GM23338 (cell line): ENCODE data around the gene CCDC69. TPM values are rescaled to one million over a fixed set of nuclear protein-coding genes. Genes with fewer than 3 reads are reported as not detected.

ENCODE experiments used
- ATAC-seq: fragments of 200-7000 bp; cut with Tn5 transposase; 3 replicates; pipeline ENCODE4 v1.9.1; 2020
- DNase-seq: peaks from one replicate; pipeline ENCODE4 v3.0.0-alpha.2; 2015; ENCODE audit warnings: low spot score
- H2AFZ ChIP-seq: fragments of 200-600 bp; sonication (generic); 2 replicates; pipeline ENCODE4 v1.8.0; 2016; ENCODE audit warnings: antibody characterized with exemption, mild to moderate bottlenecking, moderate library complexity
- H3F3A ChIP-seq: fragments of 200-600 bp; sonication (generic); replicated peaks from 2 replicates; pipeline ENCODE4 v1.8.0; 2017; ENCODE audit warnings: antibody characterized with exemption, mixed run types, low read depth
- H3K27ac ChIP-seq: fragments of 200-600 bp; sonication (generic); 2 replicates; pipeline ENCODE4 v1.6.1; 2016; ENCODE audit warnings: low read depth
- H3K27me3 ChIP-seq: fragments of 200-600 bp; sonication (generic); 2 replicates; pipeline ENCODE4 v1.8.0; 2016; ENCODE audit warnings: mild to moderate bottlenecking, mixed run types, moderate library complexity; ENCODE audit not compliant: insufficient read depth
- H3K36me3 ChIP-seq: fragments of 200-600 bp; sonication (generic); 2 replicates; pipeline ENCODE4 v1.8.0; 2016; ENCODE audit warnings: mild to moderate bottlenecking; ENCODE audit not compliant: insufficient read depth
- H3K4me1 ChIP-seq: fragments of 200-600 bp; sonication (generic); 2 replicates; pipeline ENCODE4 v1.8.0; 2016; ENCODE audit warnings: mild to moderate bottlenecking, moderate library complexity; ENCODE audit not compliant: insufficient read depth
- H3K4me2 ChIP-seq: fragments of 200-600 bp; sonication (generic); 2 replicates; pipeline ENCODE4 v1.7.1; 2017; ENCODE audit warnings: mixed run types
- H3K4me3 ChIP-seq: fragments of 200-600 bp; sonication (generic); 2 replicates; pipeline ENCODE4 v1.6.1; 2016; ENCODE audit warnings: mixed run types
- H3K79me2 ChIP-seq: fragments of 200-600 bp; sonication (generic); replicated peaks from 2 replicates; pipeline ENCODE4 v1.8.0; 2017; ENCODE audit warnings: mild to moderate bottlenecking; ENCODE audit not compliant: insufficient read depth
- H3K9me2 ChIP-seq: fragments of 200-600 bp; sonication (generic); 2 replicates; pipeline ENCODE4 v1.8.0; 2017; ENCODE audit not compliant: insufficient read depth
- H4K20me1 ChIP-seq: fragments of 200-600 bp; sonication (generic); replicated peaks from 2 replicates; pipeline ENCODE4 v1.8.0; 2017; ENCODE audit warnings: mild to moderate bottlenecking; ENCODE audit not compliant: insufficient read depth
- H3K27ac Mint-ChIP-seq: 2 replicates; pipeline ENCODE4 v1.8.0; 2020; ENCODE audit warnings: inconsistent platforms, mild to moderate bottlenecking, moderate library complexity, mixed read lengths
- H3K27me3 Mint-ChIP-seq: 3 replicates; pipeline ENCODE4 v1.8.0; 2022; ENCODE audit warnings: low read depth, mild to moderate bottlenecking, moderate library complexity, mixed read lengths, inconsistent platforms; ENCODE audit not compliant: insufficient read depth, poor library complexity
- H3K36me3 Mint-ChIP-seq: 3 replicates; pipeline ENCODE4 v1.8.0; 2021; ENCODE audit warnings: low read depth, mild to moderate bottlenecking, inconsistent platforms, moderate library complexity, mixed read lengths
- H3K4me1 Mint-ChIP-seq: 3 replicates; pipeline ENCODE4 v1.8.0; 2020; ENCODE audit warnings: mild to moderate bottlenecking, inconsistent platforms, mixed read lengths
- H3K4me3 Mint-ChIP-seq: 3 replicates; pipeline ENCODE4 v1.8.0; 2021; ENCODE audit warnings: moderate library complexity, mild to moderate bottlenecking, inconsistent platforms, mixed read lengths
- H3K9me3 Mint-ChIP-seq: 3 replicates; pipeline ENCODE4 v1.8.0; 2020; ENCODE audit warnings: moderate library complexity, mild to moderate bottlenecking, inconsistent platforms, mixed read lengths
- EZH2 ChIP-seq: fragments of 200-600 bp; sonication (generic); IDR thresholded peaks from one replicate; pipeline ENCODE4 v1.8.0; 2017; ENCODE audit warnings: antibody characterized with exemption, mild to moderate bottlenecking, low read depth; ENCODE audit not compliant: unreplicated experiment
- EZH2phosphoT487 ChIP-seq: fragments of 200-600 bp; sonication (generic); IDR thresholded peaks from one replicate; pipeline ENCODE4 v1.8.1; 2018; ENCODE audit warnings: antibody characterized with exemption; ENCODE audit not compliant: unreplicated experiment
- JUNB ChIP-seq: IDR thresholded peaks from one replicate; pipeline ENCODE4 v1.6.1; 2016; ENCODE audit warnings: antibody characterized with exemption; ENCODE audit not compliant: unreplicated experiment
- NANOG ChIP-seq: IDR thresholded peaks from 2 replicates; pipeline ENCODE4 v1.6.1; 2016; ENCODE audit warnings: antibody characterized with exemption, borderline replicate concordance
- POLR2AphosphoS5 ChIP-seq: IDR thresholded peaks from 2 replicates; pipeline ENCODE4 v1.6.1; 2016; ENCODE audit warnings: antibody characterized with exemption, low read depth
- STAT1 ChIP-seq: IDR thresholded peaks from one replicate; pipeline ENCODE4 v1.6.1; 2016; ENCODE audit warnings: antibody characterized with exemption; ENCODE audit not compliant: unreplicated experiment
- ZNF114 ChIP-seq: fragments of 250-450 bp; sonication (Bioruptor Pico); IDR thresholded peaks from 2 replicates; pipeline ENCODE4 v1.5.0; 2020; ENCODE audit warnings: mild to moderate bottlenecking, moderate library complexity
- ZNF331 ChIP-seq: fragments of 250-450 bp; sonication (Bioruptor Pico); IDR thresholded peaks from 2 replicates; pipeline ENCODE4 v1.5.0; 2020; ENCODE audit warnings: low read depth, mild to moderate bottlenecking, moderate library complexity
- polyA plus RNA-seq: library from polyadenylated mRNA; unstranded; fragments of >200 nt; fragmentation: Nextera tagmentation; extraction: Ambion mirVana; gene quantifications from 2 replicates; pipeline ENCODE4 v1.2.1, GENCODE V29; 2016
- total RNA-seq: library from RNA; depleted of rRNA; stranded (reverse); fragments of >200 nt; shearing (Covaris generic); gene quantifications from 2 replicates; pipeline ENCODE4 v1.2.3, GENCODE V29; 2014
- TF ChIP-seq, protein P1 (sequence below): fragments of 250-450 bp; sonication (Bioruptor Pico); IDR thresholded peaks from 2 replicates; pipeline ENCODE4 v1.5.0; 2020; ENCODE audit warnings: mild to moderate bottlenecking, moderate library complexity
- TF ChIP-seq, protein P2 (sequence below), 2 experiments: fragments of 200-600 bp in 1 of 2; sonication (generic) in 1 of 2; conservative IDR thresholded peaks; 2 replicates each; pipeline versions ENCODE4 v1.5.1 to v1.6.1; 2016 to 2017; ENCODE audit warnings: antibody characterized with exemption in 2 of 2, low read depth in 2 of 2, mild to moderate bottlenecking in 2 of 2, moderate library complexity in 1 of 2
- TF ChIP-seq, protein P3 (sequence below): IDR thresholded peaks from 2 replicates; pipeline ENCODE4 v1.6.1; 2016; ENCODE audit warnings: antibody characterized with exemption

The CCDC69 gene
- total and polyA plus RNA-seq, 2 experiments from 2014 or later = 2.7 to 5.3 TPM

DNA sequence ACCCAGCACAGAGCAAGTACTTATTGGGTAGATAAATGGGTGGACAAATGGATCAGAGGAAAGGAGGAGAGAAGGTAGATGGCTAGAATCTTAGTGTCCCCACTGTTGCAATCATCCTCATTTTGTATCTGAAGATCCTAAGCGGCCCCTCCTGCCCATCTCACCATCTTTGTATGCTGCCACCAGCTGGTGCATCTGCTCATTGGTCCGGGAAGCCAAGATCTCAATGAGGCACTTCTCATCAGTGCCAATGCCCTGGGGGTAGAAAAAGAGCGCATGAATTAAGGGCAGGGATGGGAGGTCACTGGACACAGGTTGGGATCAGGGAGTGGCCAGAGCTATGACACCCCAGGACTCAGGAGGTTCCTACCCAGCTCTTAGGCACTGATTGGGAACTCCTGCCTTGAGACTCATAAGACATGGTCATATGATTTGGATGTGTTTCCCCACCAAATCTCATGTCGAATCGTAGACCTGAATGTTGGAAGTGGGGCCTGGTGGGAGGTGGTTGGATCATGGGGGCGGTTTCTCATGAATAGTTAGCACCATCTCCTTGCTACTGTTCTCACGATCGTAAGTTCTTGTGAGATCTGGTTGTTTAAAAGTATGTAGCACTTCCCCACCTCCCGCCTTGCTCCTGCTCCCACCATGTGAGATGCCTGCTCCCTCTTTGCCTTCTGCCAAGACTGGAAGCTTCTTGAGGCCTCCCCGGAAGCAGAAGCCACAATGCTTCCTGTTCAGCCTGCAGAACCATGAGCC, 86.6 kb downstream of the CCDC69 start:
- H3K36me3 Mint-ChIP-seq = peaks cover 22% of the 10 kb centered on the region
- H3K36me3 ChIP-seq = peaks cover 17% of the 10 kb centered on the region

DNA sequence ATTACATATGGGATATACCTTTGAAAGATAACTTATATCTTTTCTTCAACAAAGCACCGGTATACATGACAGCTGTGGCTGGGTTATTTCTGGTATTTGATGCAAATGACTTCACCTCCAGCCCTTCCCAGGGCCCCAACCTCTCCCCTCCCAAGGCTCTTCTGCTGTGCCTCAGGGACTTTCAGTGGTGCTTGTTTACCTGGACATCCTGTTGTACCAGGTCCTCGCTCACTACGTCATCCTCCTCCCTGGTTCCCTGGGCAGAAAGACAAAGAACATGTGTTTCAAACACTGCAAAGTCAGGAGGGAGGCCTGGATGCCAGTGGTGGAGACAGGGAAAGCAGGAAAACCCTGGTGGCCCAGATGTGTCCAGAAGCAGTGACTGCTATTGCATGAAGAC, 89.7 kb downstream of the CCDC69 start:
- no peak overlapping the region for H3K4me2 ChIP-seq
- H3K4me1 ChIP-seq = no peaks in the 10 kb centered on the region
- no peaks in the 10 kb centered on the region for H3K9me3 Mint-ChIP-seq
- no peak overlapping the region for H3K4me3 Mint-ChIP-seq
- H3F3A ChIP-seq = no peaks in the 10 kb centered on the region
- H4K20me1 ChIP-seq = peaks cover 6% of the 10 kb centered on the region; the same call in 1 of the 2 replicates
- no peak overlapping the region for H3K27ac ChIP-seq
- no peaks in the 10 kb centered on the region for H3K79me2 ChIP-seq
- no peak overlapping the region for H3K4me3 ChIP-seq
- H3K36me3 Mint-ChIP-seq = peaks cover 33% of the 10 kb centered on the region
- H3K9me2 ChIP-seq = no peaks in the 10 kb centered on the region
- H2AFZ ChIP-seq = no peak overlapping the region
- ATAC-seq = no peak
- peaks cover 4% of the 10 kb centered on the region for H3K27me3 Mint-ChIP-seq
- no peak overlapping the region for H3K27ac Mint-ChIP-seq
- H3K4me1 Mint-ChIP-seq = peaks cover 7% of the 10 kb centered on the region; the same call in 2 of the 3 replicates
- DNase-seq = no peak
- H3K36me3 ChIP-seq = peaks cover 20% of the 10 kb centered on the region
- no peaks in the 10 kb centered on the region for H3K27me3 ChIP-seq
- no peak for TF ChIP-seq NANOG
- TF ChIP-seq, protein P1, sequence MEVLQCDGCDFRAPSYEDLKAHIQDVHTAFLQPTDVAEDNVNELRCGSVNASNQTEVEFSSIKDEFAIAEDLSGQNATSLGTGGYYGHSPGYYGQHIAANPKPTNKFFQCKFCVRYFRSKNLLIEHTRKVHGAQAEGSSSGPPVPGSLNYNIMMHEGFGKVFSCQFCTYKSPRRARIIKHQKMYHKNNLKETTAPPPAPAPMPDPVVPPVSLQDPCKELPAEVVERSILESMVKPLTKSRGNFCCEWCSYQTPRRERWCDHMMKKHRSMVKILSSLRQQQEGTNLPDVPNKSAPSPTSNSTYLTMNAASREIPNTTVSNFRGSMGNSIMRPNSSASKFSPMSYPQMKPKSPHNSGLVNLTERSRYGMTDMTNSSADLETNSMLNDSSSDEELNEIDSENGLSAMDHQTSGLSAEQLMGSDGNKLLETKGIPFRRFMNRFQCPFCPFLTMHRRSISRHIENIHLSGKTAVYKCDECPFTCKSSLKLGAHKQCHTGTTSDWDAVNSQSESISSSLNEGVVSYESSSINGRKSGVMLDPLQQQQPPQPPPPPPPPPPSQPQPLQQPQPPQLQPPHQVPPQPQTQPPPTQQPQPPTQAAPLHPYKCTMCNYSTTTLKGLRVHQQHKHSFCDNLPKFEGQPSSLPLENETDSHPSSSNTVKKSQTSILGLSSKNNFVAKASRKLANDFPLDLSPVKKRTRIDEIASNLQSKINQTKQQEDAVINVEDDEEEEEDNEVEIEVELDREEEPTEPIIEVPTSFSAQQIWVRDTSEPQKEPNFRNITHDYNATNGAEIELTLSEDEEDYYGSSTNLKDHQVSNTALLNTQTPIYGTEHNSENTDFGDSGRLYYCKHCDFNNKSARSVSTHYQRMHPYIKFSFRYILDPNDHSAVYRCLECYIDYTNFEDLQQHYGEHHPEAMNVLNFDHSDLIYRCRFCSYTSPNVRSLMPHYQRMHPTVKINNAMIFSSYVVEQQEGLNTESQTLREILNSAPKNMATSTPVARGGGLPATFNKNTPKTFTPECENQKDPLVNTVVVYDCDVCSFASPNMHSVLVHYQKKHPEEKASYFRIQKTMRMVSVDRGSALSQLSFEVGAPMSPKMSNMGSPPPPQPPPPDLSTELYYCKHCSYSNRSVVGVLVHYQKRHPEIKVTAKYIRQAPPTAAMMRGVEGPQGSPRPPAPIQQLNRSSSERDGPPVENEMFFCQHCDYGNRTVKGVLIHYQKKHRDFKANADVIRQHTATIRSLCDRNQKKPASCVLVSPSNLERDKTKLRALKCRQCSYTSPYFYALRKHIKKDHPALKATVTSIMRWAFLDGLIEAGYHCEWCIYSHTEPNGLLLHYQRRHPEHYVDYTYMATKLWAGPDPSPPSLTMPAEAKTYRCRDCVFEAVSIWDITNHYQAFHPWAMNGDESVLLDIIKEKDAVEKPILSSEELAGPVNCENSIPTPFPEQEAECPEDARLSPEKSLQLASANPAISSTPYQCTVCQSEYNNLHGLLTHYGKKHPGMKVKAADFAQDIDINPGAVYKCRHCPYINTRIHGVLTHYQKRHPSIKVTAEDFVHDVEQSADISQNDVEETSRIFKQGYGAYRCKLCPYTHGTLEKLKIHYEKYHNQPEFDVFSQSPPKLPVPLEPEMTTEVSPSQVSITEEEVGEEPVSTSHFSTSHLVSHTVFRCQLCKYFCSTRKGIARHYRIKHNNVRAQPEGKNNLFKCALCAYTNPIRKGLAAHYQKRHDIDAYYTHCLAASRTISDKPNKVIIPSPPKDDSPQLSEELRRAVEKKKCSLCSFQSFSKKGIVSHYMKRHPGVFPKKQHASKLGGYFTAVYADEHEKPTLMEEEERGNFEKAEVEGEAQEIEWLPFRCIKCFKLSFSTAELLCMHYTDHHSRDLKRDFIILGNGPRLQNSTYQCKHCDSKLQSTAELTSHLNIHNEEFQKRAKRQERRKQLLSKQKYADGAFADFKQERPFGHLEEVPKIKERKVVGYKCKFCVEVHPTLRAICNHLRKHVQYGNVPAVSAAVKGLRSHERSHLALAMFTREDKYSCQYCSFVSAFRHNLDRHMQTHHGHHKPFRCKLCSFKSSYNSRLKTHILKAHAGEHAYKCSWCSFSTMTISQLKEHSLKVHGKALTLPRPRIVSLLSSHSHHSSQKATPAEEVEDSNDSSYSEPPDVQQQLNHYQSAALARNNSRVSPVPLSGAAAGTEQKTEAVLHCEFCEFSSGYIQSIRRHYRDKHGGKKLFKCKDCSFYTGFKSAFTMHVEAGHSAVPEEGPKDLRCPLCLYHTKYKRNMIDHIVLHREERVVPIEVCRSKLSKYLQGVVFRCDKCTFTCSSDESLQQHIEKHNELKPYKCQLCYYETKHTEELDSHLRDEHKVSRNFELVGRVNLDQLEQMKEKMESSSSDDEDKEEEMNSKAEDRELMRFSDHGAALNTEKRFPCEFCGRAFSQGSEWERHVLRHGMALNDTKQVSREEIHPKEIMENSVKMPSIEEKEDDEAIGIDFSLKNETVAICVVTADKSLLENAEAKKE (CRISPR knock-in tag) = no peak
- no peak for TF ChIP-seq ZNF331 (CRISPR knock-in tag)
- no peak for TF ChIP-seq JUNB
- no peak for TF ChIP-seq POLR2AphosphoS5
- TF ChIP-seq, protein P2, sequence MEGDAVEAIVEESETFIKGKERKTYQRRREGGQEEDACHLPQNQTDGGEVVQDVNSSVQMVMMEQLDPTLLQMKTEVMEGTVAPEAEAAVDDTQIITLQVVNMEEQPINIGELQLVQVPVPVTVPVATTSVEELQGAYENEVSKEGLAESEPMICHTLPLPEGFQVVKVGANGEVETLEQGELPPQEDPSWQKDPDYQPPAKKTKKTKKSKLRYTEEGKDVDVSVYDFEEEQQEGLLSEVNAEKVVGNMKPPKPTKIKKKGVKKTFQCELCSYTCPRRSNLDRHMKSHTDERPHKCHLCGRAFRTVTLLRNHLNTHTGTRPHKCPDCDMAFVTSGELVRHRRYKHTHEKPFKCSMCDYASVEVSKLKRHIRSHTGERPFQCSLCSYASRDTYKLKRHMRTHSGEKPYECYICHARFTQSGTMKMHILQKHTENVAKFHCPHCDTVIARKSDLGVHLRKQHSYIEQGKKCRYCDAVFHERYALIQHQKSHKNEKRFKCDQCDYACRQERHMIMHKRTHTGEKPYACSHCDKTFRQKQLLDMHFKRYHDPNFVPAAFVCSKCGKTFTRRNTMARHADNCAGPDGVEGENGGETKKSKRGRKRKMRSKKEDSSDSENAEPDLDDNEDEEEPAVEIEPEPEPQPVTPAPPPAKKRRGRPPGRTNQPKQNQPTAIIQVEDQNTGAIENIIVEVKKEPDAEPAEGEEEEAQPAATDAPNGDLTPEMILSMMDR (conservative IDR thresholded peaks at IDR 0.05; ENCODE audit: low read depth in 2 of 2) = no peak
- TF ChIP-seq ZNF114 (CRISPR knock-in tag) = no peak
- TF ChIP-seq STAT1 = no peak
- no peak for TF ChIP-seq EZH2

More for the DNA sequence above, 86.6 kb downstream of the CCDC69 start:
- H3K9me3 Mint-ChIP-seq = no peaks in the 10 kb centered on the region
- TF ChIP-seq, protein P3, sequence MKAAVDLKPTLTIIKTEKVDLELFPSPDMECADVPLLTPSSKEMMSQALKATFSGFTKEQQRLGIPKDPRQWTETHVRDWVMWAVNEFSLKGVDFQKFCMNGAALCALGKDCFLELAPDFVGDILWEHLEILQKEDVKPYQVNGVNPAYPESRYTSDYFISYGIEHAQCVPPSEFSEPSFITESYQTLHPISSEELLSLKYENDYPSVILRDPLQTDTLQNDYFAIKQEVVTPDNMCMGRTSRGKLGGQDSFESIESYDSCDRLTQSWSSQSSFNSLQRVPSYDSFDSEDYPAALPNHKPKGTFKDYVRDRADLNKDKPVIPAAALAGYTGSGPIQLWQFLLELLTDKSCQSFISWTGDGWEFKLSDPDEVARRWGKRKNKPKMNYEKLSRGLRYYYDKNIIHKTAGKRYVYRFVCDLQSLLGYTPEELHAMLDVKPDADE = no peak
- TF ChIP-seq EZH2phosphoT487 (no peak), JUNB (no peak)
- Histone ChIP-seq H3K4me2 (no peak overlapping the region), H4K20me1 (peaks cover 6% of the 10 kb centered on the region; the same call in 1 of the 2 replicates), H3K4me3 (no peak overlapping the region), H3K27ac (no peak overlapping the region), H2AFZ (no peak overlapping the region), H3K27me3 (no peaks in the 10 kb centered on the region), H3K4me1 (peaks cover 12% of the 10 kb centered on the region), H3K9me2 (no peaks in the 10 kb centered on the region), H3K79me2 (0 out of 2 replicates have a peak, but pooled peaks cover 3% of the 10 kb centered on the region), H3F3A (no peaks in the 10 kb centered on the region)
- no peak for DNase-seq
- H3K27ac Mint-ChIP-seq = no peak overlapping the region
- no peak for ATAC-seq
- no peak overlapping the region for H3K4me3 Mint-ChIP-seq
- peaks cover 15% of the 10 kb centered on the region for H3K4me1 Mint-ChIP-seq
- peaks cover 8% of the 10 kb centered on the region for H3K27me3 Mint-ChIP-seq
